Measurements from ENCODE around the gene SLC15A2. TPM values are rescaled to one million over a fixed set of nuclear protein-coding genes. Genes with fewer than 3 reads are reported as not detected.

Gene SLC15A2
- total and polyA plus RNA-seq, 8 donors: 8.3 to 61.7 (median 23.5) TPM

- no peaks in the 10 kb centered on the region for H3K9me3 ChIP-seq
- DNase-seq: no peak
- H3K27ac ChIP-seq: peak overlapping the region in 1 of 2 donors; percentile 33
- intact Hi-C loops (cut with DNase I): no loop called here
- H3K4me3 ChIP-seq: no peak overlapping the region
- H3K36me3 ChIP-seq: peaks cover 0 to 14% of the 10 kb centered on the region in 2 donors
- peaks cover 0 to 4% of the 10 kb centered on the region in 2 donors for H3K4me1 ChIP-seq
- no peak for ATAC-seq
- H3K27me3 ChIP-seq: no peaks in the 10 kb centered on the region
- TF ChIP-seq CTCF (IDR thresholded peaks at IDR 0.05): no peak
These were observed 30.4 kb upstream of the SLC15A2 start for GRCh38 chr3:121863801-121864200.

DNA sequence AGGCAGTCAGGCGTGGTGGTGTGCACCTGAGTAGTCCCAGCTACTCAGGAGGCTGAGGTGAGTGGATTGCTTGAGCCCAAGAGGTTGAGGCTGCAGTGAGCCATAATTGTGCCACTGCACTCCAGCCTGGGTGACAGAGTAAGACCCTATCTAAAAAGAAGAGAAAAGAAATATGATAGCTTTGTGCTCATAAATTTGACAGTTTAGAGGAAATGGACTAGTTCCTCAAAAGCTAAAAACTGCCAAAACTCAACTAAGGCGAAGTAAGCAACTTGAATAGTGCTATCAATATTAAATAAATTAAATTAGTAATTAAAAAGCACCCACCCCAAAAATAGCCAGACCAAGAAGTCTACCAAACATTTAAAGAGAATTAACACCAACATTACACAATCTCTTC lies 24.5 kb upstream of the SLC15A2 start:
- Histone ChIP-seq H3K27me3 (no peaks in the 10 kb centered on the region), H3K4me1 (no peaks in the 10 kb centered on the region), H3K4me3 (no peak overlapping the region), H3K9me3 (no peaks in the 10 kb centered on the region), H3K36me3 (peaks cover 0 to 19% of the 10 kb centered on the region in 2 donors), H3K27ac (no peak overlapping the region)
- no peak for DNase-seq
- ATAC-seq: no peak
- intact Hi-C loops (cut with DNase I): no loop called here
- no peak for TF ChIP-seq CTCF (IDR thresholded peaks at IDR 0.05)

GRCh38 chr3:121870717-121871116 lies 23.5 kb upstream of the SLC15A2 start:
- TF ChIP-seq CTCF (IDR thresholded peaks at IDR 0.05): no peak
- H3K9me3 ChIP-seq: no peaks in the 10 kb centered on the region
- H3K4me3 ChIP-seq: no peak overlapping the region
- ATAC-seq (no peak), DNase-seq (no peak)
- H3K36me3 ChIP-seq: peaks cover 0 to 17% of the 10 kb centered on the region in 2 donors
- intact Hi-C loops (cut with DNase I): no loop called here
- no peaks in the 10 kb centered on the region for H3K27me3 ChIP-seq
- H3K27ac ChIP-seq: no peak overlapping the region
- H3K4me1 ChIP-seq: no peaks in the 10 kb centered on the region

- no peak for ATAC-seq
- Histone ChIP-seq H3K36me3 (peaks cover 0 to 14% of the 10 kb centered on the region in 2 donors), H3K4me1 (no peaks in the 10 kb centered on the region), H3K27me3 (no peaks in the 10 kb centered on the region), H3K4me3 (no peak overlapping the region), H3K27ac (no peak overlapping the region), H3K9me3 (no peaks in the 10 kb centered on the region)
- no peak for TF ChIP-seq CTCF (IDR thresholded peaks at IDR 0.05)
- intact Hi-C loops (cut with DNase I): no loop called here
- no peak for DNase-seq
These were observed 22.8 kb upstream of the SLC15A2 start for GRCh38 chr3:121871430-121871829.

GRCh38 chr3:121878411-121878810 lies 15.8 kb upstream of the SLC15A2 start:
- intact Hi-C loops (cut with DNase I): no loop called here
- no peak for ATAC-seq
- TF ChIP-seq CTCF (IDR thresholded peaks at IDR 0.05): no peak

More at GRCh38 chr3:121878411-121878810, 15.8 kb upstream of the SLC15A2 start:
- H3K4me3 ChIP-seq: no peak overlapping the region
- H3K9me3 ChIP-seq: no peaks in the 10 kb centered on the region
- peaks cover 0 to 6% of the 10 kb centered on the region in 2 donors for H3K36me3 ChIP-seq
- DNase-seq: no peak
- H3K27me3 ChIP-seq: no peaks in the 10 kb centered on the region
- no peaks in the 10 kb centered on the region for H3K4me1 ChIP-seq
- H3K27ac ChIP-seq: no peak overlapping the region
